WI38 (cell line): Measurements from ENCODE around the gene TMEM222.
A peak's percentile ranks its signal among the peaks of the same experiment; 100 is the strongest.

Experiments used
- H3K4me3 ChIP-seq: 2 replicates; pipeline ENCODE4 v1.5.1; 2011; ENCODE audit warnings: low read depth, mild to moderate bottlenecking, control low read depth, low read length
- TF ChIP-seq, protein P1 (sequence below): IDR thresholded peaks from 2 replicates; pipeline ENCODE4 v1.5.1; 2012; ENCODE audit warnings: low read depth, mild to moderate bottlenecking, control low read depth, low read length

The TMEM222 gene

DNA sequence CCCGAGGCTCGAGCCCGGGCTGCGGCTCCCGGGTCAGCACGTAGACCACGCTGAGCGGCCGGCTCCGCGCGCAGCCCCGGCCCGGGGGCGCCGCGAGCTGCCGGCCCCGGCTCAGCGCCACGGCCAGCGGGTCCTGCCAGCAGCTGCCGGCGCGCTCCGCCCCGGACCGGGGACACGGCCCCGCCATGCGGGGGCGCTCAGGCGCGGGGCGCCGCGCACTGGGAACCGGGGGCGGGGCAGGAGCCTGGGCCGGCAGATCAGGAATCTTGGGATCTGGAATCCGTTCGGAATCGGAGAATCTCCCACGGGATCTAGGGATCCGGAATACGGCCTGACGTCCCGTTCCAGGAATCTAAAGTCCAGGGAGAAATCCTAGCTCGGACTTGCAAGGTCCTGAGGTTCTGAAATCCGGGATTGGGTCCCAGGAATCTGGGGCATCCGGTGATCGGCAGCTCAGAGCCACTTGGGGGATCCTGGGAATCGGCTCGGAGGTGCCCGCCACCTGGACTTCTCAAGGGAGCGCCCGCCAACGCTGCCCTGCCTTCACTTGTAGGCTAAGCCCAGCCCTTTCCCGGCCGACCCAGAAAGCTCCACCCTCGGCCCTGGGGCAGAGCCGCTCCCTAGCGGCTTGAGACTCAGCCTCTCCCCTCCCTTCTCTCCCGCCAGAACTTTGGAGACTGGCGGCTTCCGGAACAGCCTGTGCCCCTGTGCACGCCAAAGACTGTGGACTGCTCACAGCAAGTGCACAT is 44.6 kb downstream of the TMEM222 start, which contains the start of gene MAP3K6:
TSS of gene MAP3K6 (minus strand) at position 551 of the 749 bp plus-strand sequence. CDS start at position 187, 364 bp downstream.
- TF ChIP-seq, protein P1, sequence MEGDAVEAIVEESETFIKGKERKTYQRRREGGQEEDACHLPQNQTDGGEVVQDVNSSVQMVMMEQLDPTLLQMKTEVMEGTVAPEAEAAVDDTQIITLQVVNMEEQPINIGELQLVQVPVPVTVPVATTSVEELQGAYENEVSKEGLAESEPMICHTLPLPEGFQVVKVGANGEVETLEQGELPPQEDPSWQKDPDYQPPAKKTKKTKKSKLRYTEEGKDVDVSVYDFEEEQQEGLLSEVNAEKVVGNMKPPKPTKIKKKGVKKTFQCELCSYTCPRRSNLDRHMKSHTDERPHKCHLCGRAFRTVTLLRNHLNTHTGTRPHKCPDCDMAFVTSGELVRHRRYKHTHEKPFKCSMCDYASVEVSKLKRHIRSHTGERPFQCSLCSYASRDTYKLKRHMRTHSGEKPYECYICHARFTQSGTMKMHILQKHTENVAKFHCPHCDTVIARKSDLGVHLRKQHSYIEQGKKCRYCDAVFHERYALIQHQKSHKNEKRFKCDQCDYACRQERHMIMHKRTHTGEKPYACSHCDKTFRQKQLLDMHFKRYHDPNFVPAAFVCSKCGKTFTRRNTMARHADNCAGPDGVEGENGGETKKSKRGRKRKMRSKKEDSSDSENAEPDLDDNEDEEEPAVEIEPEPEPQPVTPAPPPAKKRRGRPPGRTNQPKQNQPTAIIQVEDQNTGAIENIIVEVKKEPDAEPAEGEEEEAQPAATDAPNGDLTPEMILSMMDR = 0 out of 2 replicates have a peak, but pooled peaks have one; percentile 7

DNA sequence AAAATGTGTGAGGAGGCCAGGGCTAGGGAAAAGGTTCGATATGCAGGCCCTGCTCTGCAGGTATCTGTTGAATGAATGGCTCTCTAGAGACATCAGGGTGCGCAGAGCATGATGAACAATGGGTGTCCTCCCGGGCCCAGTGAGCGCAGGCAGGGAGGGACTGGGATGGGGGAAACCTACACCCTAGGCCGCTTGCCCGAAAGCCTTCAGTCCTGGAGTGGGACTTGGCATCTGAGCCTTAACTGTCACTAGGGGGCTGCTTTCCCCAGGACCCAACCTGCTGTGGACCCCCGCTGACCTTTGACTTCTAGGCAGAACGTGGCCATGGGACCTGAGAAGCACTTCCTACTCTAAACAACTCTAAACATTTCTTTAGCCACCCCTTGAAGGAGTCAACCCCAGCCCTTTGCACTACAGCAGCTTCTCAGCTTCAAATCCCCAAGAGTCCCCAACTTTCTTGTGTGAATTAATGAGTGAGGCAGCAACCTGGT is 45.2 kb downstream of the TMEM222 start:
- H3K4me3 ChIP-seq = peak overlapping the region; percentile 61
- TF ChIP-seq, protein P1 = no peak

More for the DNA sequence above, 44.6 kb downstream of the TMEM222 start, which contains the start of gene MAP3K6:
- H3K4me3 ChIP-seq = peak within 1 kb of the TSS; percentile 61

DNA sequence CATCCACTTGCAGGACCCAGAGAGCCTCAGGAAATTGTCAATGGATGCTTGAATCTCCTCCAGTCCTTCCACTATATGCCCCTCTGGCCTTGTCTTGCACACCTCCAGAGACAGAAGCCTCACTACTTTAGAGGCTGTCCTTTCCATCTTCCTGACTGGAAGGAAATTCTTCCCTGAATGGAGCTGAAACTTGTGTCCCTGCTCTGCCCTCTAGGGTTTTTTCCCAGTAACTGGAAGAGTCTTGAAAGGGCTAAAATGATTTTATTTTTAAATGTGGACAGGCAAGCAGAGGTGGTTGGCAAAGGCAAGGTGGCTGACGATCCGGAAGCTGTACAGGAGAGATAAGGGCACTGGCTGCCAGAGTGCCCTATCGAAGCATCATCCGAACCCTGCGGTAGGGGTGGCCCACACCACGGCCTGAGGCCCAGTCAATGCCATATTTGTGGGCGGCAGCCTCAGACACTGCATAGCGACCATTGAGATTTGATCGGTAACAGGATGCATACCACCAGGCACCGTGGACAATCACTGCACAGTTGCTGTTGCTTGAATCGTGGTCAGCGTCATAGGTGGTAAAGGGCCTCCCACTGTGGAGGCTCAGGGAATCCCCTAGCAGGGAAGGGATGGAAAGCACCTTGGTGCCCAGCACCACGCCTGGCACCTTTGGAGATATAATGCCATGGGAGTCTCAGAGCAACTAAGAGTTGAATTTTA is 47.1 kb downstream of the TMEM222 start:
- H3K4me3 ChIP-seq = no peak overlapping the region
- TF ChIP-seq, protein P1 = peak; percentile 11; the same call in 1 of the 2 replicates

GRCh38 chr1:27372022-27372807 is 50.3 kb downstream of the TMEM222 start:
- TF ChIP-seq, protein P1 = no peak
- no peak overlapping the region for H3K4me3 ChIP-seq

DNA sequence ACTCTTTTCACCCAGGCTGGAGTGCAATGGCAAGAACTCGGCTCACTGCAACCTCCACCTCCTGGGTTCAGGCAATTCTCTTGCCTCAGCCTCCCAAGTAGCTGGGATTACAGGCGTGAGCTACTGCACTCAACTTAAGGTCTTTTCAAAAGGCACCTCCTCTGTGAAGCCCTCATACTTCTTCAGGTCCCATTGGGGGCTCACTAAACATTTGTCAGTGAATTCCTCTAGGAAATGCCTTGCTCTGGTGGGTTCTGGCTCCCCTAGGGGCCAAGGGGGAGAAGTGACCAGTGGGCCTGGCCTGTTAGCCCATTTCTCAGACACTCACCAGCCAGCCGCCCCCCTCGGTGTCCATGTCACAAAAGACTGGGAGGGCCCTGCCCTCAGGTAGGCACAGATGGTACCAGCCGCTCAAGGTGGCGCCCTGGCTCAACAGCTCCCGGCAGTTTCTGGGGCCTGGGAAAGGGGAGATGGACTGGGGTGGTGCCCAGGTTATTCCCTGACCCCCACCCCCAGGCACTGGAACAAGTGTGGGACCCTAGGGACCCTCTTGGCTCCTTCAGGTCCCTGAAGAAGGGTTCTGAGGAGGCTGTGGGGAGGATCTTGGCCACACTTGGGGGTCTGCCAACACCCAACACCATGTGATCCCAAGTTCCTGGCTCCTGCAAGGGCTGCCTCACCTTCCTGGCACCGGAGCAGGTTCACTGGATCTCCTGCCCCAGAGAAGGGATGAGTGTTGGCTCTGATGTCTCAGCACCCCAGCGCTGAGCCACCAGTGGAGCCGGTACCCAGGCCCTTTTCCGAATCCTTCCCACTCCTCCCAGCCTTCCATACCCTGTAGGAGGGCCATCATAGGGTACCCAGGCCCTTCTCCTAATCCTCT is 51.1 kb downstream of the TMEM222 start:
- no peak overlapping the region for H3K4me3 ChIP-seq
- TF ChIP-seq, protein P1 = 0 out of 2 replicates have a peak, but pooled peaks have one; percentile 18

DNA sequence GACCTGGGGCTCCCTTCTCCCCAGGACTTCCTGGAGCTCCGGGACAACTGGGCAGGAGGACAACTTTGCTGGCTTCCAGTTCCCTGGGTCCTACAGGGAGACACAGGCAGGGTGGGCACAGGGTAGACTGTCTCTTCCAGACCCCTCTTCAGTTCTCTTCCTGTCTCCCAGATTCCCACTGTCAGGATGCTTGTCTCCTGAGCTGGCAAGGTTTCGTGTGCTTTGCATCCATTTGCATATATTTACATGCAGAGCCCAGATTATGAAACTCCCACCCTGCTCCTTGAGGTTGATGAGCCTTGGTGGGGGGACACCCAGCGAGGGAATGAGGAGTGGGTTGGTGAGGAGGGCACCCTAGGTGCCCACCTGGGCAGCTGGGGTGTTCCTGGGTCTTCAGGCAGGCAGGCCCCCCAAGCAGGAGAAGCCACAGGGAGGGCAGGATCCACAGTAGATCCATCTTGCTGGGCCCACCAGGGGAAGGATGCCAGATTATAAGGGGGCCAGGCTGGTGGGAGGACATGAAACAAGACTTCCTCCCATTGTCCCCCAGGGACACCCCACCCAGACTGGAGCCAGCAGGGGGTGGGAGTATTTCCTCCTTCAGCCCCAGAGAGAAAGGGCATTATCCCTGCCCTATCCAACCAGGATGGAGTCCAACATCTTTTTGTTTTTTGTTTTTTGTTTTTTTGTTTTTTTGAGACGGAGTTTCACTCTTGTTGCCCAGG is 52.6 kb downstream of the TMEM222 start, which contains the start of gene FCN3:
TSS of gene FCN3 (minus strand) at position 463 of the 725 bp plus-strand sequence. CDS start at position 457, 6 bp downstream.
- TF ChIP-seq, protein P1 = no peak

More for the DNA sequence above, 52.6 kb downstream of the TMEM222 start, which contains the start of gene FCN3:
- no peak within 1 kb of the TSS for H3K4me3 ChIP-seq
